C4-2B (cell line): ENCODE measurements around the gene OPN4.

ENCODE experiments used
- CTCF ChIP-seq: fragments of 450-650 bp; conservative IDR thresholded peaks from 2 replicates; pipeline ENCODE4 v1.5.1; 2017; ENCODE audit warnings: mild to moderate bottlenecking
- ZFX ChIP-seq: fragments of 450-650 bp; IDR thresholded peaks from 2 replicates; pipeline ENCODE4 v1.6.1; 2017

GRCh38 chr10:86636311-86636710 lies 18.0 kb upstream of the OPN4 start:
- TF ChIP-seq CTCF: no peak
- TF ChIP-seq ZFX: no peak
